ENCODE measurements around the gene SLC15A5. TPM values are rescaled to one million over a fixed set of nuclear protein-coding genes. Genes with fewer than 3 reads are reported as not detected.

Gene SLC15A5
- polyA plus RNA-seq, 3 donors from 2014 or later: not detected

DNA sequence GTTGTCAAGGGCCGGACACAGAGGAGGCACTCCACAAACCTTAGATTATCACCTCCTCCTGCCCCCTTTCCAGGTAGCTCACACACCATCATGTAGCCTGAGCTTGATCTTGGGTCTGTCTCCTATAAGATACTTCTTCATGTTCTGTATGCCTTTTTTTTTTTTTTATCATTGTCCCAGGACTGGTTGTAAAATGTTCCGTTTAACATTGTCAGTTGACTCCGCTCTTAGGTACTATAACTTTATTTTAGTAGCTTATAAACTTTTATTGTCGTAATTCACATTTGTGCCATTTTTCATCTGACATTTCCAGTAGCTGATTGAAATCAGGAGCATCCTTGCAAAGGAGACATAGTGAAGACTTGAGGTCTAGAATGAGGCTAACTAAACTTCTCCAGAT, 79.9 kb downstream of the SLC15A5 start:
- Mint-ChIP-seq H3K27ac (no peak overlapping the region), H3K9me3 (peaks cover 1 to 24% (median 13%) of the 10 kb centered on the region in 6 donors), H3K4me1 (no peaks in the 10 kb centered on the region), H3K36me3 (no peaks in the 10 kb centered on the region), H3K4me3 (no peak overlapping the region), H3K27me3 (ENCODE audit: low read depth in 3 of 3) (no peaks in the 10 kb centered on the region)
- no peak for DNase-seq

DNA sequence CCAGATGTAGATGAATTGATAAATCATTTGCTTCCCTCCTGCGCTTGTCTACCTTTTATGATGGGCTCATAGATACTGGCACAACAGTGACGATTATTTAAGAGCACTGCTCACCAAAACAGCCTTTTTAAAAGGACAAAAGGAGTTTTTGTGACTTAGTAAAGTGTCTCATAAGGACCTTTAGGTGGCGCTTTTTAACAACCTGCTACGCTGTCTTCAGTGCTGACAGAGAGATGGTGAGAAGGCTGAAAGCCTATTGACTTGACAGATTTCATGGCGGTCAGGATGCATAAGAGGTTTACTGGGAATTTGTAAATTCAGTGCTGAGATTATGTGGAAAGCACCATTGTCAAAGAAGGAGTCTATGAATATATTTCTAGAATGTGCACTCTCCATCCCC, 87.6 kb downstream of the SLC15A5 start:
- DNase-seq: no peak
- H3K27me3 Mint-ChIP-seq (ENCODE audit: low read depth in 3 of 3): peaks cover 0 to 2% (median 1%) of the 10 kb centered on the region in 3 donors
- no peak overlapping the region for H3K4me3 Mint-ChIP-seq
- H3K9me3 Mint-ChIP-seq: peaks cover 0 to 4% (median 2%) of the 10 kb centered on the region in 6 donors
- no peaks in the 10 kb centered on the region for H3K4me1 Mint-ChIP-seq
- no peaks in the 10 kb centered on the region for H3K36me3 Mint-ChIP-seq
- no peak overlapping the region for H3K27ac Mint-ChIP-seq

DNA sequence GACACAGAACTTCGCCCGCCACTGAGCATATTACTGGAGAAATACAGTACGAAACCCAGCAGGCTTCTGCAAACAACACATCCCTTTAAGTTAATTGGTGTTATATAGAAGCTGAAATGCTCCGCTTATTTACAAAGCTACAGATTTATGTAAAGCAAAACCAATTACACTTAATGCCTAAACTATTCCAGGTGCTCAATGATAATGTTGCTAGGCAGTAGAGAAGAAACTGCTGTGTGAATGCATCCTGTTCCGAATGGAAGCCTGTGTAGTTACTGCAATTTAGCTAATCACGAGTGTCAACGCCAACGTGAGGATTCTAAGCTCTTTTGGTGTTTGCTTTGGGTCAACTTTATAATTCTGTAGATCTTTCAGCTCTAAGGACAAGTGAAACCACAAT, 89.8 kb downstream of the SLC15A5 start:
- H3K4me3 Mint-ChIP-seq: no peak overlapping the region
- no peaks in the 10 kb centered on the region for H3K36me3 Mint-ChIP-seq
- no peaks in the 10 kb centered on the region for H3K4me1 Mint-ChIP-seq
- H3K9me3 Mint-ChIP-seq: peaks cover 0 to 5% (median 3%) of the 10 kb centered on the region in 6 donors
- H3K27me3 Mint-ChIP-seq (ENCODE audit: low read depth in 3 of 3): peaks cover 0 to 2% (median 1%) of the 10 kb centered on the region in 3 donors
- DNase-seq: no peak
- H3K27ac Mint-ChIP-seq: no peak overlapping the region

DNA sequence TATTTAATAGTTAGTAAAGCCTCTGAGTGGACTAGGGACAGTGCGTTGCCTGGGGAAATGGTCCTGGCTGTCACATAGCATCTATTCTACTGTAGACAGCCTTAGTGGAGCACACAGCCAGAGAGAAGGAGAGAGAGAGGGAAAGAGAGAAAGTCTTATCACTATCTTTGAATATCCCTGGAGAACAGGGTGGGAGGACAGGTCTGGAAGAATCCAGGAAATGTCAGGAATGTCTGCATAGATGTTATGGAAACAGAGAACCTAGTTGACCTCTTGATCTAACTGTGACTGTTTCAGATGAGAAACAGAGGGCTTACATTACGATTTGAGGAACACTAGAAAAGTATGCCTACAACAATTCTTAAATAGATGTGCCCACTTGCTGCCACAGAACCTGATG, 92.8 kb downstream of the SLC15A5 start:
- Mint-ChIP-seq H3K9me3 (peaks cover 0 to 10% (median 3%) of the 10 kb centered on the region in 6 donors), H3K27me3 (ENCODE audit: low read depth in 3 of 3) (peaks cover 0 to 1% (median 0%) of the 10 kb centered on the region in 3 donors), H3K27ac (no peak overlapping the region), H3K4me1 (no peaks in the 10 kb centered on the region), H3K4me3 (no peak overlapping the region), H3K36me3 (no peaks in the 10 kb centered on the region)
- no peak for DNase-seq

DNA sequence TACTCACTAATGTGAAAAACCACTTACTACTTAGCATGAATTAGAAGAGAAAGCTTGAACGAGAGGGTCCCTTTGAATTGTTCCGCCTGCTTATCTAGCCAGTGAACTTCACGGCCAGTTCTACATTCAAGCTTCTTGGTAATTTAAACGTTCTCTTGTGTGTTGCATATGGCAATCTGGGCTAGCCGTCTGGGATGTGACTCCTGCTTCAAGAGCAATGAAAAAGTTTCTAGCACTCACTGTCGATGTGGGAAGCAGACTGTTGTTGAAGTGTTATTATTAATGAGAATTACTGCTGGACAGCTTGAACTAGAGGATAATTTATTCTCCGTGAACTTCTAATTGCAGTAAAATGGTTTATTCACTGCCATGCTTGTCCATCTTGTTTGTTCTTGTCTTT, 93.9 kb downstream of the SLC15A5 start:
- DNase-seq: no peak
- no peaks in the 10 kb centered on the region for H3K36me3 Mint-ChIP-seq
- H3K9me3 Mint-ChIP-seq: peaks cover 0 to 10% (median 4%) of the 10 kb centered on the region in 6 donors
- peaks cover 0 to 1% (median 0%) of the 10 kb centered on the region in 3 donors for H3K27me3 Mint-ChIP-seq (ENCODE audit: low read depth in 3 of 3)
- H3K27ac Mint-ChIP-seq: no peak overlapping the region
- H3K4me1 Mint-ChIP-seq: no peaks in the 10 kb centered on the region
- no peak overlapping the region for H3K4me3 Mint-ChIP-seq

DNA sequence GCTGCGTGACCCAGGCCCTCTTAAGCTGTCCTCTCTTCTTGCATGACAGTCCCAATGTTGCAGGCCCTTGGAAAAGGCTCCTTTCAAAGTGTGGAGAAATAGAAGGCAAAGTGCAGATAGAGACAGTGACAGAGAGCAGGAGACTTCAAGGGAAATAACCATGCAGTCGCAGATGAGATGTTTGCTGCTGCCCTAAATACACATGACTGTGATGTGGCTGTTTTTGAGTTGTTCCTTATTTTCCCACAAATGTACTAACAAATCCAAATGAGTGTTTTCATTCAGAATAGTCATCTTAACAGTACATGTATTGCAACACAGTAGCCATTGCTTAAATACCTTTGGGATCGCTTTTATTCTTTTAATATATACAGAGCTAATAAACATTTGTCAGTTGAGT, 101.6 kb downstream of the SLC15A5 start:
- H3K27me3 Mint-ChIP-seq (ENCODE audit: low read depth in 3 of 3): no peaks in the 10 kb centered on the region
- H3K9me3 Mint-ChIP-seq: peaks cover 0 to 7% (median 3%) of the 10 kb centered on the region in 6 donors
- H3K4me3 Mint-ChIP-seq: no peak overlapping the region
- no peak overlapping the region for H3K27ac Mint-ChIP-seq
- no peaks in the 10 kb centered on the region for H3K4me1 Mint-ChIP-seq
- no peak for DNase-seq
- no peaks in the 10 kb centered on the region for H3K36me3 Mint-ChIP-seq

DNA sequence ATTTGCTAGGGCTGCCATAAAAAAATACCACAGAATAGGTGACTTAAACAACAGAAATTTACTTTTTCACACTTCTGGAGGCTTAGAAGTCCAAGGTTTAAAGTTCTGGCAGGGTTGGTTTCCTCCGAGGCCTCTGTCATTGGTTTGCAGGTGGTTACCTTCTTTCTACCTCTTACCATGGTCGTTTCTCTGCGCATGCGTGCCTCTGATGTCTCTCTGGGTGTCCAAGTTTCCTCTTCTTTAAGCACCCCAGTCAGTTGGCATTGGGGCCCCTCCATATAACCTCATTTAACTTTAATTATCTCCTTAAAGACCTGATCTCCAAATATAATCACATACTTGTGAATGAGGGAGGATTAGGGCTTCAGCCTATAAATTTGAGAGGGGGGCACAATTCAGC, 103.2 kb downstream of the SLC15A5 start:
- no peaks in the 10 kb centered on the region for H3K36me3 Mint-ChIP-seq
- no peak overlapping the region for H3K27ac Mint-ChIP-seq
- H3K27me3 Mint-ChIP-seq (ENCODE audit: low read depth in 3 of 3): no peaks in the 10 kb centered on the region
- no peak overlapping the region for H3K4me3 Mint-ChIP-seq
- DNase-seq: no peak
- peaks cover 0 to 7% (median 3%) of the 10 kb centered on the region in 6 donors for H3K9me3 Mint-ChIP-seq
- no peaks in the 10 kb centered on the region for H3K4me1 Mint-ChIP-seq

DNA sequence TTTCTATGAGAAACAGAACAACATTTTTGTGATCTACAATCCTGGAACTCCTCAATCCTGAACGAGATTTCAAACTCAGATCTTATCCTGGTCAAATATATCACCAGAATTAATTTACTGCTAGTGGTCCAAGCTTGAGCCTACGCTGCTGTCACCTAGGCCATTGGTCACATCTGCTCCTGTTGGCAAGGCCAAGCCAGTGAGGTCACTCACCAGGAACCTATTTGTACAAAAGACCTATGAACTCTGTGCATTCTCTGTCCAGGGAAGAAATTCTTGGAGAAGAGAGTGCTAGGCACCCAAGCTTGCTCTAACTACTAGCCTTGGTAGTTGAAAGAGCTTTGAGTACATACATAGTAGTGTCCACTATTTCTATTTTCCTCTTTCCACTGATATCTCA, 106.1 kb downstream of the SLC15A5 start:
- Mint-ChIP-seq H3K9me3 (peaks cover 0 to 4% (median 0%) of the 10 kb centered on the region in 6 donors), H3K36me3 (no peaks in the 10 kb centered on the region), H3K27ac (no peak overlapping the region), H3K4me3 (no peak overlapping the region), H3K27me3 (ENCODE audit: low read depth in 3 of 3) (peaks cover 0 to 3% (median 0%) of the 10 kb centered on the region in 3 donors), H3K4me1 (no peaks in the 10 kb centered on the region)
- DNase-seq: no peak

DNA sequence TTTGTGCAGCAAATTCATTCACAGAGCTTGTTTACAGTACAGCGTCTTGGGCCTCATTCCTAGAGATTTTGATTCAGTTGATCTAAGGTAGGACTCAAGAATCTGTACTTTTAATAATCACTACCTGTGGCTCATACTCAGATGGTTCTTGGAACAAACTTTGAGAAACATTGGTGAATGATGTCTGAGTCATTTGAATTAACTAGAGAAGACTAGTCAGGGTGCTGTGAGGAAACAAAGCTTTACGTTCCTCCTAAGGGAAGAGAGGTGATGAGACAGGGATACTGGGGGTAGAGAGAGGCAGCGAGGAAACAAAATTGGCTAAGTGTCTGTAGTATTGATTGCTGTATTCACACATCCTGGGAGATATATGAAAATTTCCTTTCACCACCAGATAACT, 109.4 kb downstream of the SLC15A5 start:
- no peaks in the 10 kb centered on the region for H3K4me1 Mint-ChIP-seq
- no peak overlapping the region for H3K27ac Mint-ChIP-seq
- no peak overlapping the region for H3K4me3 Mint-ChIP-seq
- peaks cover 0 to 3% (median 0%) of the 10 kb centered on the region in 3 donors for H3K27me3 Mint-ChIP-seq (ENCODE audit: low read depth in 3 of 3)
- DNase-seq: no peak
- no peaks in the 10 kb centered on the region for H3K36me3 Mint-ChIP-seq
- peaks cover 0 to 4% (median 0%) of the 10 kb centered on the region in 6 donors for H3K9me3 Mint-ChIP-seq

DNA sequence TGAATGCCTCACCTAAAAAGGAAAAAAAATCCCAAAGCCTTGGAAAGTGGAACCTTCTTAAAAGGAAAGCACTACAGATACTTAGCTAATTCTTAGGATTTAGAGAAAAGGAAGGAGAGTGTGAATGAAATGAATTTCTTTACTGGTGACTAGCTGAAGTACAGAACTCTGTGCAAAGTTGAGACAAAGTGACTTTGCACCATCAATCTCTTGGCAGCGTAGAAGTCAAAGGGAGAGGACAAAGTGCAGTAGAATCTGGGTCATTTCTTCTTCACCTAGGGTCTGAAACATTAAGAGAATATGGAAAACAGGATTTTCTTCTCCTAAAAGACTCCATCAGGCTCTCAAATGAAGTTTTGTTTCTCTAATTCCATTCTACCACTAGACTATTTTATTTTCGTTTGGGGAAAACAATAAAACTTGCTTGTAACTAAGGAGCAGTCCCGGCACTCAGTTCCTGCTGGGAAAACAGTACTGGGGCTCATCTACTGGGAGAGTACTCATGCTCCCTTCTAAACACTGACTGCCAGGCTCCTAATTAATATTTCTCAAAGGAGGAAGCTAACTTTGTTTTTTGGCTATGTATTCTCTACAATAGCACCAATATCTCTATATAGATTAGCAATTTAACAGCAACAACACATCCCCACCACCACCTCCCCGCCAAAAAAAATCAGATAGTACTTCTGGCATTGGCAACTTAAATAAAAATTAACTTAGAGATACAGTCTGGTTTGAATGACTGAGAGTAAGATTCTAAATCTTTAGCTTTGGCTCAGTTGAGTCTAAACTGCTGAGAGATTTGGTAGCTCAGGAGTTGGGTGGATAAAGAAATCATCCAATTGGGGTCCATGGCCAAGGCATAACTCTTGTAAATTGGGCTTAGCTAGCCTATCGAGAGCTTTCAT, 110.7 kb downstream of the SLC15A5 start:
- Mint-ChIP-seq H3K27me3 (ENCODE audit: low read depth in 3 of 3) (peaks cover 0 to 3% (median 0%) of the 10 kb centered on the region in 3 donors), H3K36me3 (no peaks in the 10 kb centered on the region), H3K9me3 (peaks cover 0 to 1% (median 0%) of the 10 kb centered on the region in 6 donors), H3K4me3 (no peak overlapping the region), H3K4me1 (no peaks in the 10 kb centered on the region), H3K27ac (no peak overlapping the region)
- no peak for DNase-seq

DNA sequence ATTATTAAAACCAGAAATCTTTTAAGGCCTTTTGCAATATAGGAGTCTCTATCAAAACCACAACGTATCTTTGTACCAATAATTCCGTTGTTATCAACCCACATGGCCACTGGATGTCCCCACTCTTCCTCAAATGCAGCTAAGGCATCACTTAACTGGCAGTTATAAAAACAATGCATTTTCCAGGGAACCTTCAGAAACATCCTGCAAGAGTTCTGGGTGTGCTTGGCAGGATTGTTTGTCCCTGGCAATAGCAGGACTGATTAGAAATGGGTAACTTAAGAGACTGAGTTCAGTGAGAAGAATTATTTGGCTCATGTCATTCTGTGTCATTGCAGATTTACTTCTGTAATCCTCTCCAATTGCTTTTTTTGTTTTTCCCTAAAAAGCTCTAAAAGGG, 112.0 kb downstream of the SLC15A5 start:
- H3K27me3 Mint-ChIP-seq (ENCODE audit: low read depth in 3 of 3): peaks cover 0 to 3% (median 0%) of the 10 kb centered on the region in 3 donors
- H3K27ac Mint-ChIP-seq: no peak overlapping the region
- no peak for DNase-seq
- H3K9me3 Mint-ChIP-seq: peaks cover 0 to 1% (median 0%) of the 10 kb centered on the region in 6 donors
- H3K36me3 Mint-ChIP-seq: no peaks in the 10 kb centered on the region
- no peaks in the 10 kb centered on the region for H3K4me1 Mint-ChIP-seq
- no peak overlapping the region for H3K4me3 Mint-ChIP-seq

DNA sequence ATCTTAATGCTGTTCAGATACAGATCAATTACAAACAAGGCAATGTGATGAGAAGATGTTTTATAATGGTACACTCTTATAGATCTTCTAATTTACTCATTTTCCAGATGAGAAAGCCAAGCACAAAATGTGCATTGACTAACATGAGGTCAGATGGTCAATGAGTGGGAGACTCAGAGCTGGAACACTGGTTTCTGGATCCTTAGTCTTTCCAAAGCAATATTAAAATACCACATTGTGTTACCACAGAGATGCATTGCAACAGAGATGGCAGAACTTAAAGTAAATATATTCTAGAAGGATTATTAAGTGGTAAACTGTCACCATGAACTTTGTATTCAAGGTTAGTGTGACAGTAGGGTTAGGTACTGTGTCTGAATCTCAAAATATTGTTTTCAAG, 113.6 kb downstream of the SLC15A5 start:
- Mint-ChIP-seq H3K4me1 (no peaks in the 10 kb centered on the region), H3K27ac (no peak overlapping the region), H3K4me3 (no peak overlapping the region), H3K36me3 (no peaks in the 10 kb centered on the region), H3K9me3 (peaks cover 0 to 4% (median 0%) of the 10 kb centered on the region in 6 donors), H3K27me3 (ENCODE audit: low read depth in 3 of 3) (peaks cover 0 to 3% (median 0%) of the 10 kb centered on the region in 3 donors)
- no peak for DNase-seq

DNA sequence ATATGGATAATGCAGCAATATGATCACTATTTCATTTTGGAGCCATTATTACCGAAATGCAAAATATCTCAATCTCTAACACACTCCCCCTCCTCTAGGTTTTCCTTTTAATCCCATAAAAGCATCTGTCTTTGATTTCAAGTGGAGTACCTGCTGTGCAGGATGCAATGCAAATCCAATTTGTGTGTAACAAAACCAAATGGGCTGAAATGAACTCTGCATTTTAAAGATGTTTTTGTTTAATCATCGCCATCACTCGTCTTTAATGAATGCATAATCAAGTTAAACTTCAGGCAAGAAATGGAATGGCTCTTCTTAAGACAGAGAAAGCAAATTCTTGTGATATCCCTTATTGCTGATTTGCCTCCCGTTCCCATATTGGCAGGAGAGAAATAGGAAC, 114.3 kb downstream of the SLC15A5 start:
- Mint-ChIP-seq H3K4me3 (no peak overlapping the region), H3K27me3 (ENCODE audit: low read depth in 3 of 3) (peaks cover 0 to 3% (median 0%) of the 10 kb centered on the region in 3 donors), H3K36me3 (no peaks in the 10 kb centered on the region), H3K9me3 (peaks cover 0 to 11% (median 0%) of the 10 kb centered on the region in 6 donors), H3K27ac (no peak overlapping the region), H3K4me1 (no peaks in the 10 kb centered on the region)
- no peak for DNase-seq

DNA sequence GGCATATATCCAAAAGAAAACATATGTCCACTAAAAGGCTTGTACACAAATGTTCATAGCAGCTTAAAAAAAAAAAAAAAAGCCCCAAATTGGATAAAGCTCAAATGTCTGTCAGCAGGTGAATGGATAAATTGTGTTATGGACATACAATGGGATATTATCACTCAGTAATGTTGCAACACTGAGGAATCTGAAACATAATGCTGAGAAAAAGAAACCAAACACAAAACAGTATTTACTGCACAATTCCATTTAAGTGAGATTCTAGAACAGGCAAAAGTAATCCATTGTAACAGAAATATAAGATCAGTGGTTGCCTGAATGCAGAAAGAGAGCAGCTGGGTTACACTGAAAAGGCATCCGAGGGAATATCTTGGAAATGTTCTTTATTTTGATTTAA, 117.9 kb downstream of the SLC15A5 start:
- H3K4me1 Mint-ChIP-seq: no peaks in the 10 kb centered on the region
- no peak overlapping the region for H3K27ac Mint-ChIP-seq
- H3K36me3 Mint-ChIP-seq: no peaks in the 10 kb centered on the region
- H3K9me3 Mint-ChIP-seq: peaks cover 0 to 17% (median 0%) of the 10 kb centered on the region in 6 donors
- DNase-seq: no peak
- H3K4me3 Mint-ChIP-seq: no peak overlapping the region
- H3K27me3 Mint-ChIP-seq (ENCODE audit: low read depth in 3 of 3): no peaks in the 10 kb centered on the region

Data from immature natural killer cell (primary cell).